GM19328 (cell line): ENCODE measurements around the gene KRTAP15-1.

ENCODE experiments used
- ATAC-seq: cut with Tn5 transposase; IDR thresholded peaks from one replicate; pipeline ENCODE4 v1.9.1; 2021; ENCODE audit warnings: mild to moderate bottlenecking, moderate library complexity; ENCODE audit not compliant: unreplicated experiment

Gene KRTAP15-1

GRCh38 chr21:30486180-30486579 lies 46.1 kb downstream of the KRTAP15-1 start:
- no peak for ATAC-seq

- no peak for ATAC-seq
Observed at GRCh38 chr21:30487336-30487735, 47.3 kb downstream of the KRTAP15-1 start, which contains the start of gene KRTAP19-2. KRTAP19-2 (minus strand) TSS chr21:30487436; CDS start chr21:30487348, 88 bp downstream.
